NCI-H524 treated with DMSO at 0.1 percent for 48 hours (cell line): ENCODE results near the gene RSPH9.
A peak's percentile ranks its signal among the peaks of the same experiment; 100 is the strongest.
"Not testable (repeated sequence)": the region's sequence is repeated elsewhere in the genome, so short reads cannot be mapped to it uniquely, and the experiment has no call there.

Experiments
- DNase-seq: peaks from one replicate; lab custom pipeline; 2025; lab: John Stamatoyannopoulos, UW

The RSPH9 gene

GRCh38 chr6:43629104-43629504 lies 15.7 kb upstream of the RSPH9 start, which contains the start of gene GTPBP2:
TSS of gene GTPBP2 (minus strand) at chr6:43629264. CDS start at chr6:43629162, 102 bp downstream.
- peak; percentile 93 for DNase-seq

DNA sequence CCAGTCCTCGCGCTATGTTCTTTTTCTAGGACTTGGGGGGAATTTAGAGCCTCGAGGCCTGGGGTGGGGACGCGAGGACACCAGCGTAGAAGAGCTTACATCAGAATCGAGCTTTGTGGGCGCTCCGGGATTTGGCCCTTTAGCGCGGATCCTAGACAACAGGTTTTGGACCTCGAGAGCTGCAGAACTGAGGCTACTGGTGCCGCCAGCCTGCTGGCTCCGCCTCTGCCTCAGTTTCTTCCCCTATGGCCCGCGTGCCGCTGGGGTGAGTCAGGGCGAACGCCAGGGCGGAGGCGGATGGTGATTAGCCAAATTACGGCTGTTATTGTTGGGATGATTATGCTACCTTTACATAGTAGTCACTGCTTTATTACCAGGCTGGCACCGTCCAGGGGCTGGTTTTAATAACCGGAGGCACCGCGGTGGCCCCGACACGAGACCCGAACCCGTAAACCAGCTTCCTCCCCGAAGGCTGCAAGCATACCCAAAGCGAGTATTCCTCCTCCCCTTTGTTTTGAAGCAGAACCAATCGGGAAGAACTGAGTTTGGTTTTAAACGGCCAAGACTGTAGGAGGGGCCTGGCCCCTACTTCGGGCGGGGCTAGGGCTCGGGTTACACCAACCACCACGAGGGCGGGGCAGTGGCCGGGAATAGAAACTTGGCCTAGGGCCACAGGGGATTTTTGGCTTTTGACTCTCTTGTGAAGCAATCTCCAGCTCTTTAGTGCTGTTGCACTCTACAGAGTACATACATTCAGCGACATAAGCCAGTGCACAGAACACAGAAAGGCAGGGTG lies 15.1 kb upstream of the RSPH9 start:
- DNase-seq = peak; percentile 96

DNA sequence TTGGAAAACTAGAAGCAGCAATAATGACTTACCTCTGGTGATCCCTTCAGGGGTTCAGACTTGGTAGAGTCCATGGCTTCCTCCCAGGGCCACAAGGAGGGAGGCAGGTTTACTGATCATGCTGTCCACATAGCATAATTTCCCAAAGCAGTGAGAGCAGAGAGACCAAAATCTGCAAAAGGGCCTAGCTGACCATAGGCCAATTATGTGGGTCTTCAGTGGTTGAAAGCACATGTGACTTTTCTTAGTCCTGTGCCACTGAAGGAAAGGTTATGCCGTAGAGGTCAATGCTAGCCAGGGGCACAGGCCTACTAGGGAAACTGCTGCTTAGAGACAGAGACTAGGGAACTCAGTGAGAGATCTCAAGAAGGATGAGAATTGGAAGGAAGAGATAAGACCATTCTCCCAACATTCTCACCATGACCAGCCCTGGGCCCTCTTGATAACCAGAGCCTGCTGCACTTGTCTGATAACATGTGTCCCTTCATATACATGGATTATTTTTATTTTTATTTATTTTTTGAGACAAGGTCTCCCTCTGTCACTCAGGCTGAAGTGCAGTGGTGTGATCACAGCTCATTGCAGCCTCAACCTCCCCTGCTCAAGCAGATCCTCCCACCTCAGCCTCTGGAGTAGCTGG lies 13.7 kb upstream of the RSPH9 start:
- no peak for DNase-seq

DNA sequence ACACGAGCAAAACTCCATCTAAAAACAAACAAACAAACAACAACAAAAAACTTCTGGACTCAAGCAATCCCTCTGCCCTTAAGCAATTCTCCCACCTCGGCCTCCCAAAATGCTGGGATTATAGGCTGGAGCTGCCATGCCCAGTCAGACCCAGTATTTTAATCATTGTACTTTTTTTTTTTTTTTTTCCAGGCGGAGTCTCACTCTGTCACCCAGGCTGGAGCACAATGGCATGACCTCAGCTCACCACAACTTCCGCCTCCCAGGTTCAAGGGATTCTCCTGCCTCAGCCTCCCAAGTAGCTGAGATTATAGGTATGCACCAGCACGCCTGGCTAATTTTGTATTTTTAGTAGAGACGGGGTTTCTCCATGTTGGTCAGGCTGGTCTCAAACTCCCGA lies 11.8 kb upstream of the RSPH9 start:
- DNase-seq = not testable (repeated sequence)

DNA sequence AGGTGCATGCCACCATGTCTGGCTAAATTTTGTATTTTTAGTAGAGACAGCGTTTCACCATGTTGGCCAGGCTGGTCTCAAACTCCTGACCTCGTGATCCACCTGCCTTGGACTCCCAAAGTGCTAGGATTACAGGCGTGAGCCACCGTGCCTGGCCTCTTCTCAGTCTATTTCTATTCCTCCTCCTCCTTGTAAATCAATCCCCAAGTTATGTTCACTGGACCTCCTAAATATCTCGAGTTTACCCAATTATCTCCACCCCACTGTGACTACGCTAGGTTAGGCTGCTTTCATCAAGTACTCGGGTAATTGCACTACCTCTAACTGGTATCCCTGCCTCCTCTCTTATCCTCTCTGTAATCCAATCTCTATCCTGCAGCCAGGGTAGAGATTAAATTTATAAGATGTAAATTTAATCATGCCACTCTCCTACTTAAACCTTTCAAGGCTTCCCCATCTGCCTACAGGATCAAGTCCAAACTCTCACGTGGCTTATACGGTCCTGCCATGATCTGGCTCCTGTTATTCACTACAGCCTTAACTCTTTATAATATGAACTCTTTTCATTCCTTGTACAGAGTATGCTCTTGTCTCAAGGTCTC lies 10.0 kb upstream of the RSPH9 start:
- DNase-seq = peak; percentile 99

DNA sequence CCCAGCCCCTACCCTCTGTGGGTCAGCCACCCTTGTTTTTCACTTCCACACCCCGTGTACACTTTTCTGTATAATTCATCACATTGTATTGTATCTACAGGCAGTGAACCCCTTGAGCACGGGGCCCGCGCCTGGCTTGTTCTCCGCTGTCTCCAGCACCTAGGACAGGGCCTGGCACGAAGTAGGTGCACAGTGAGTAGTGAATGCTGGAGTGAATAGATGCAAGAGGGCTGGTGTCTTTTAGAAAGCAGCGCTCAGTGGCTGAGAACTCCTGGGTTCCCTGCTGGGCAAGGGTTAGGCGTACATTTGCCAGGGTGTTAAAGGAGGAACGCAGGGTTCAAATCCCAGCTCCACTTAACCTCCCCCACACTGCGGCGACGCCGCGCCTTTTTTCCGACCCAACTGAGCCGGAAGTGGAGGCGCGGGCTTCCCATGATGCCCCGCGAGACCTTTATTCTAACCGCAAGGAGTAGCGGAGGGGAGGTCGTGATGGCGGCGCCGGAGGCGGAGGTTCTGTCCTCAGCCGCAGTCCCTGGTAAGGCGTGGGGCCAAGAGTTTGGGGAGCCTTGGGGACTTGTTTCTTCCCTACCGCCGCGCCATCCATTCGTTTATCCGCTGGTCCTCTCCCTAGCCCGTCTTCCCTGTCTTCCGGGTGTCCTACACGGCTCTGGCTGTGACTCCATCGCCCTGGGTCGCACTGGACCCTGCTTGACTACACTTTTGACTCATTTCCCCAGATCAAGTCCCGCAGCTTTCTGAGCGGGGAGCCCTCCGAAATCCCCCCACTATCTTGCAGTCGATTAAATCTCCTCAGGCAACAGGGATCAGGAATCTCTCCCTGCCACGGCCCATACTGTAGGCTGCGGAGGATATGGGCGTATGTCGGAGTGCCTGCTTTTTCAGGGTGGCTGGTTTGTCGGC lies 9.2 kb upstream of the RSPH9 start, which contains the start of gene MAD2L1BP:
Gene MAD2L1BP (plus strand): TSS at position 454 of the 921 bp plus-strand sequence. CDS start 36 bp downstream, at position 490.
- DNase-seq = peak; percentile 45

GRCh38 chr6:43636308-43636659 lies 8.6 kb upstream of the RSPH9 start:
- no peak for DNase-seq

GRCh38 chr6:43639984-43640800 lies 4.6 kb upstream of the RSPH9 start:
- no peak for DNase-seq

- DNase-seq = no peak
Measured at GRCh38 chr6:43645613-43645964, 753 bp downstream of the RSPH9 start.

GRCh38 chr6:43647613-43648012 lies 2.8 kb downstream of the RSPH9 start:
- DNase-seq = no peak

DNA sequence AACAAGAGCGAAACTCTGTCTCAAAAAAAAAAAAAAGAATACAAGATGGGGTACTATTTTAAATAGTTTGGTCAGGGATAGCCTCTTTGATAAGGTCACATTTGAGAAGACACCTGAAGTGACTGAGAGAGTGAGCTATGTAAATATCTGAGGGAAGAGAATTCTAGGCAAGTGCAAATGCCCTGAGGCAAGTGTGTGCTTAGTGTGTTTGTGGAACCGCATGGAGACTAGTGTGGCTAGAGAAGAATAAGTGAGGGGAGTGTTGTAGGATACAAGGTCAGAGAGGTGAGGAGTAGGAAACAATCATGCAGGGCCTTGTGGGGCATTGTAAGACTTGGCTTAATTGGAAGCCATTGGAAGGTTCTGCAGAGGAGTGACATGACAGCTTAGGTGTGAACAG lies 3.4 kb downstream of the RSPH9 start:
- DNase-seq = no peak

GRCh38 chr6:43652822-43653221 lies 8.0 kb downstream of the RSPH9 start:
- DNase-seq = not testable (repeated sequence)

DNA sequence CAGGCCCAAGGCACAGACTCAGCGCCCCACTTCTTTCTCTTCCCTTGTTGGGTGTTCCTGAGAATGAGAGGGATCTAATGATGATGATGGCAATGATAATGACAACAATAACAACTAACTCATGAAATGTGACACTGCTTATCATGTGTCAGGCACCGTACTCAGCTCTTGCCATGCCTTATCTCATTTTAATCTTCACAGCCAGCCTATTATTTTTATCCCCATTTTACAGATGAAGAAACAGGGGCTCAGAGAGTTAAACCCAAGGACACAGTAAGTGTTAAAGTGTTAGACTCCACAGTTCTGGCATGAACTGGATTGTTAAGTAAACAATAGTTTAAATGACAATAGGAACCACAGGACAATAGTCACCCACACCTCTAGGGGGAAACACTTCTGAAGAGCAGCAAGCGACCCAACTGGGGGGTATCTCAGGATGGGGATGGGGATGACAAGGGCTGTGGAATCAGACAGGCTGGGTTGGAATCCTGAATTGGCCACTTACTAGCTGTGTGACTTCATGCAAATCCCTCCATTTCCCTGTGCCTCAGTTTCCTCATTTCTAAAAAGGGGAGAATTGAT lies 12.5 kb downstream of the RSPH9 start:
- DNase-seq = no peak

DNA sequence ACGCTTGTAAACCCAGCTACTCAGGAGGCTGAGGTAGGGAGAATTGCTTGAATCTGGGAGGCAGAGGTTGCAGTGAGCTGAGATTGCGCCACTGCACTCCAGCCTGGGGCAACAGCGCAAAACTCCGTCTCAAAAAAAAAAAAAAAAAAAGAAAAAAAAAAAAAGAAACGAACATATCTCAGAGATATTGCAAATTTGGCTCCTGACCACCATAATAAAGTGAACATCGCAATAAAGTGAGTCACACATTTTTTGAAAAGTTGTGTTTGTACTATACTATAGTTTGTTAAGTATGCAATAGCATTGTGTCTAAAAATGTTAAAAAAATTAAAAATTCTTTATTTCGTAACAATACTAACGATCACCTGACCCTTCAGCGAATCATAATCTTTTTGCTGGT lies 13.3 kb downstream of the RSPH9 start:
- DNase-seq = no peak

DNA sequence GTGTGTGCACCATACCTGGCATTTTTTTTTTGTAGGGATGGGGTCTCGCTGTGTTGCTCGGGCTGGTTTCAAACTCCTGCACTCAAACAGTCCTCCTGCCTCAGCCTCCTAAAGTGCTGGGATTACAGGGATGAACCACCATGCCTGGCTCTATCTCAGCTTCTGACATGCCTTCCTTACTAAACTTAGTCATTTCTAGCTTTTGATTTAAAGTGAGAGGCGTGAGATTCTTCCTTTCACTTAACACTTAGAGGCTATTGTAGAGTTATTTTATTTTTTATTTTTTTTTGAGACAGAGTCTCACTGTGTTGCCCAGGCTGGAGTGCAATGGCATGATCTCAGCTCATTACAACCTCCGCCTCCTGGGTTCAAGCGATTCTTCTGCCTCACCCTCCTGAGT lies 18.1 kb downstream of the RSPH9 start:
- DNase-seq = not testable (repeated sequence)

- DNase-seq = no peak
Measured at GRCh38 chr6:43665376-43665775, 20.5 kb downstream of the RSPH9 start.

- DNase-seq = no peak
Measured at GRCh38 chr6:43666196-43666920, 21.5 kb downstream of the RSPH9 start.

GRCh38 chr6:43667245-43668150 lies 22.7 kb downstream of the RSPH9 start:
- peak; percentile 63 for DNase-seq
